Measurements from ENCODE around the gene IGF1R.

Gene IGF1R

DNA sequence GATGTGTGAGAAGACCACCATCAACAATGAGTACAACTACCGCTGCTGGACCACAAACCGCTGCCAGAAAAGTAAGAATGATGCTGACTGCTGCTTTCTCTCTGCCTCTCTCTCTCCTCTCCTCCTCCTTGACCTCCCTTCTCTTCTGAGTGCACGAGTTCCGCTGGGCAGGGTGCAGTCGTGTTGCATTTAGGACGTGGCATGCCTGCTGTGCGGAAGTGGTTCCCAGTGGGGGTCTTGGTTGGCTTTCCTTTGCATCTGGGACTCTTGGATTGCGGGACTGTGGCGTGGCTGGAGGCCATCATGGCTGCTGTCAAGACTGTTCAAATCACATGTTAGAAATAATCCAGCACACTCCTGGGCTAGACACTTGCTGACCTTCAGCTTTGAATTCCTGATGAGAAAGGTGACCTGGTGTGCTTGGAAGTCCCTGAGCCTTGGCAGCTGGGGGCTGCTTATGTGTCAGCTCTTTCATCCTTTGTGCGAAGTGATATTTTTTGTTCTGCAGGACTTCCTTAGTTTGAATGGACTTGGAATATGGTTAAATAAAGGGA, 59.8 kb downstream of the IGF1R start:
- no peak for DNase-seq

DNA sequence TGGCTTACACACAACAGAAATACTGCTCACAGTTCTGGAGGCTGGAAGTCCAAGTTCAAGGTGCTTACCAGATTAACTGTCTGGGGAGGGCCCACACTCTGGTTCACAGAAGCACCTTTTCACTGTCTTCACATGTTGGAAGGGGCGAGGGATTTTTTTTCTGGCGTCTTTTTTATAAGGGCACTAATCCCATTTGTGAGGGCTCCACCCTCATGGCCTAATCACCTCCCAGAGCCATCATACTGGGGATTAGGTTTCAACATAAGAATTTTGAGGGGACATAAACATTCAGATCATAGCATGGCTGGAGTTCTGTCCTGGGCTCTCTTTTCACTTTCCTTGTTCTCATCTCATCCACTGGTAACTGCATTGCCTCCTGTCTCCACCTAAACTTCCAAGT, 63.5 kb downstream of the IGF1R start:
- DNase-seq: no peak

DNA sequence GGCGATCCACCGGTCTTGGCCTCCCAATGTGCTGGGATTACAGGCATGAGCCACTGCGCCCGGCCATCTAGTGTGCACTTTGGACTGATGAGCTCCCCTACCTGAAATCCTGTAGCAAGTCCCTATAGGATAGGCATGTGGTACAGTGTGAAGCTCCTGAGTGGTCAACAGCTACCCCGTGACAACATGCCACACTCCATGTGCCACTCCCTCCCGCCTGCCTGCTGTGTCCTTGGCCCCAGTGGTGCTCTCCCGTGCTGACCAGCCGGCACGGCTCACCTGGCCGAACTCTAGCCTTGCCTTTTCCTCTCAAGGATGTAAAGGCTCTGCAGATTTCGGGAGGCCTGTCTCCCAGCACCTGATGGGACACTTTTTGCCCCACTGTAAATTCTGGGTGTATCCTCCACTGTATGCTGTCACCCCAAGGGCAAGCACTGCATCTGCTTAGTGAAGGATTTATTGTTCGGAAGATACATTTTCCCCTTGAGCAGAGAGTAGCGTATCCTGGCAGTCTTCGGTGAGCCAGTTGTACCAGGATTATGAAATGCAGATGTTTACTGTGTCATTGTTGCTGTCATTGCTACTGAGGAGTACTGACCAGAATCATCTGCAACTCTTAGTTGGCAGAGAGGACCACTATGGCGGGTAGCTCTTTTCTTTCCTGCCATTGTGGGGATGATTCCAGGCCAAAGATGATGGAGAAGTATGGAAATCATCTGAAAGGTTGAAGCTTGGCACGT, 64.7 kb downstream of the IGF1R start:
- DNase-seq: no peak

DNA sequence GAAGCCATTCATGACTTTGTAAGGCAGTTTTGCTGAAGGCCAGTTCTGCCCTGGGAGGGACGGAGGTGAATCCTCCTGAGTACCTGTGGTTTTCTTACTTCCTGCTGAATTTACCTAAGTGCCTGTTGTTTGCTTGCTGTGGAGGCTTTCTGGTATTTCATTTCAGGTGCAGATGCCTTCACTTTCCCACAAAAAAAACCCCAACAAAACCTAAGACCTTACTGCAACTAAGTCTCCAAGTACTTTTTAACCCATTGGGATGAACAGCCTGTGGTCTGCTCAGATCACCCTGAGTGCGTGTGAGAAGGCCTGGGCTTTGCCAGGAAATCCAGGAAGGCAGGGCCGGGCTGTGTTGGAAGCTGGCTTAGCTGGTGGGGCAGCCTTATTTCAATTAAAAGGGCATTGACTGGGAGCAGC, 65.3 kb downstream of the IGF1R start:
- DNase-seq: no peak

- DNase-seq: no peak
These were observed 66.6 kb downstream of the IGF1R start for GRCh38 chr15:98714922-98715321.

DNA sequence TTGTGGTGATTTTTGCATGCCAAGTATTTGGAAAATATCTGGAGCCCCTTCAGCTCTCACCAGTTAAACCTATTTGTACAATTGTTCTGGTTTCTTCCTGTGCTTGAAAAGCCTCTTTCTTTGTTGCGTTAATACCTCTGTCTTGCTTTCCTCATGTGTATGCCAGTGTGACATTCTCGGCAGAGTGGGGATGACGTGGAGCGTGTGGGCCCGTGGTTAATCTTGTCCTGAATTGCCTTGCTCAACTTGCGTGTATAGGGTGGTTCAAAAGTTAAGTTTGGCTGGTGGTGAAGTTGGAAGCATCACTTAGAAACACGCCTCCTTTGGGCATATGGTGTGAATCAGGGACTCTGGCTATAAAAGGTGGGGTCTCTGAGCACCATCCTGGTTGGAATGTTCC, 67.1 kb downstream of the IGF1R start:
- no peak for DNase-seq

DNA sequence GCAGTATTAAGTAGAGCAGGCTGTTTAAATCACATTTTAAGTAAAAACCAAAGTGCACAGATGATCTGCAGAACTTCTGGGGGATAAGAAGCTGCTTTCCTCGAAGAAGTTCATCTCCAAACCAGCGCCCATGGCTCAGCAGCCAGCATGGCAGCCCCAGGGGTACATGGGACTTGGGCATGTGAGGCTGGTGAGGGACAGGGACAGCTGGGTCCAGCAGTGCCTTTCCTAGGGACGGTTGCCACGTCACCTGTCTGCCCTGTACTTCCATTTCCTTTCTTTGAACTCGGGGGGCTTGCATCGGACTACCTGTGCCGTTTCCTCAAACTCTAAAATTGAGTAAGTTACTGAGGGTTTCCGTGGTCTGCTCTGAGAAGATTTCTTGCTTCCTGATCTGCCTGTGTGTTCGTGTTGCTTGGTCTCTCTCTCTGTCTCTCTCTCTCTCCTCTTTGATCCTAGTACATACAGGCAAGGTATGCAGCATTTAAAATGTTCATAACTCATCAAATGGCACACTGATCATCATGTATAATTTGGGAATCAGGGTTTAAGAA, 67.6 kb downstream of the IGF1R start:
- no peak for DNase-seq

GRCh38 chr15:98717371-98717770, 69.0 kb downstream of the IGF1R start:
- no peak for DNase-seq

DNA sequence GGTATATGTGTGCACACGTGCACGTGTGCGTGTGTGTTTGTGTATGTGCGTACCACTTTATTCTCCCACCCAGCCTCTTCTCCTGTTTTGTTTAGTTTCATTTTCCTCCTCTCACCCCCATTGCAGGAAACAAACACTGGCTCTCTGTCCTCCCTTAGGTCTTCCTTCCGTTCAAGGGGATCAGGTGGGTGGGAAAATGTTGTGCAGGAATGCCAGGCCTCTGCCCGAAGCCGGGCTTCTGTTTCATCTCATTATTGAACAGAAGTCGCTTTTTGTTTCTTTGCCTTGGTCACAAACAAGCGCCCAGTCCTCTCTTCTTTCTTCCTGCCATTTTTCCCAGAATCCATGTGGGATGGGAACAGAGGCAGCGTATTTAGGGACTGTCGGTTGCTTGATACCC, 69.6 kb downstream of the IGF1R start:
- DNase-seq: no peak

DNA sequence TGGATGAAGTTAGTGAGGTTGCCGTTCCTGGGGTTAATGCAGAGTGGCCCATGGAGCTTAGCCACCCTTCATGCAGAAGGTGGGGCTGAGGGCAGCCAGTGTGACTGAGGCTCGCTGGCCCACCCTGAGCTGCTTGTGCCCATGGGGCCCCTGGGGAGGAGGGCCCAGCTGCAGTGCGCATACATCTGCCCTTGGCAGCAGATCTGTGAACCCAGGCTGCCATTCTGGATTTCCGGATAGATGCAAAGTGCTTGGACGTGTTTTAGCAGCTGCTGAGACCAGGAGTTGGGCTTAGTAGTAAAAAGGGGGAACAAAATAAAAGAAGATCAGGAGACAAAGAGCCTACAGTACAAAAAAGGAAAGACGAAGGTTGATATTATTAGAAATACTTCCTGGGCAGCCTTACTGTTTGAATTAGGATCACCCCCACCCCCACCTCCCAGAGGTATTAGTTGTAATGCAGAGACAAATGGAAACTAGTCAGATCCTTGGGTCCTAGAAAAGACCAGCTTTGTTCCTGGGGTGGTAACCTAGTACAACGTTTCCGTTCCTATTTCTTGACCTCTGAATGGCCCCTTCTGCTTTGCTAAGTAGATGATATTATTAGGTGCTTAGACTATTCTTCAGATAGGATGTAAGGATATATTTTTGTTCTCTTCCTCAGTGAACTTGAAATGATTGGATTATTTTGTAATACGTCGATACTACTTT, 70.2 kb downstream of the IGF1R start:
- no peak for DNase-seq

DNA sequence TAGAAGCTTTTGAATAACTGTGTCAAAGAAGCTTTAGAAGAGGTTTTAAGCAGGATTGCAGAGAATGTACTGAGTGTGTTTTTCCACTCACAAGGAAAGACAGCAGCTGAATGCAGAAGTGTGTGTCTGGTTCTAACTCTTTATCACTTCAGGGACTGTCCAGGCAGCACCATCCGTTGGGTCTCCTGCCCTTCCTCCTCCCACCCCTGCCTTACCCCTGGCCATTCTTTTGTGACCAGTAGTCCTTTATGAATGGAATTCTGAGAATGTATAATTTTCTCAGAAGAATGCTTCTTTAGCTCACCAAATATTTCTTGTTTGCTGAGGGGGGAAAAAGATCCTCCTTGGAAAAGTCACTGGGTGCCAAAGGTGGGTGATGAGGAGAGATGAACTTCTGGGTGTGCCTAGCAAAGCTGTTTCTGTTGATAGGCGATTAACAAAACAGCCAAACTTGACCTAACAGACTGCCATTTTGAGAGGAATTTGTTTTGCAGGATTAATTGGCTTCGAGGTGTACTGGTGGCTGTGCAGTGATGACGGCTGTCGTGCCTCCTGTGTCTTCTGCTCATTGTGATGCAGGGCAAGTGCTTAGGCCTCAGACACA, 70.9 kb downstream of the IGF1R start:
- no peak for DNase-seq

GRCh38 chr15:98720031-98720430, 71.7 kb downstream of the IGF1R start:
- DNase-seq: no peak

DNA sequence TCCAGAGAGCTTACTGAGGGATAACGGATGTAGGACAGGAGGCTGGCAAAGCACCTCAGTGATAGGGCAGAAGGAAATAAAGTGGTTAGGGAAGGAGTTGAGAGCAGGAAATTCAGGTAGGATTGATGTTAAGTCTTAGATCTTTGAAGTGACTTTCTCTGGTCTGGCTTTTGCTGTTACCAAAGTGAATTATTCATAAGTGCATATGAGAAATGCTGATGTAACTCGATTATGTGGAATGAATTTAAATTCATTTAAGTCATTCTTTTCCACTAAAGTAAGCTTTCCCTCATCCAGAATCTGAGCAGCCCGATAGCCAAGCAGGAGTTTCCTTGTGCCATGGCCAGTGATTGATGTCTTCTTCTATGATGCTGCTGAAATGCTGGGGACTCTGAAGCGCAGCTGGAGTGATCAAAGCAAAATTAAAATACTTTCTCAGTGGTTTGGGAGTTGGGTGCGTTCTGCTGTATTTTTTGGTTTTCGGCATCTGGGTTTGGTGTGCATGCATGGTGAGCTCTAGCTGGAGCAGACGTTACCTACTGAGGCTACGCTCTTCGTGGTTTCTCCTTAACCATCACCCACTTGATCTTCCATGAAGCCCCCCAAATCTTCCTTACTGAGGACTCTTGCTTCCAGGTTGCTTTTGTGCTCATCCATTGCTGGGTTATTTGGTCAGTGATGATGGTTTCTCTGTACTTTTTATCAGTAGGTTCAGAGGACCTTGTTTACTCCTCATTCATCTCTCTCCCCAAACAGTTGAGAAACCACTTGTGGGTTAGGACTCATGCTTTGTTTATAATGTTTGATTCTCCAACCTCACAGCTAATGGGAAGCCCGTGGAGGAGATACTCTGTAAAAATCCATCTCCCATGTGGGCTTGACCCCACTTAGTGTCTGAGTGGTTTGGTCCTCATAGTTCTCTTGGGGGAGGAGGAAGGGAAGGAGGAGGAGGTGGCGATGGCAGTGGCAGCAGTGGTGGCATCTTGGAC, 72.5 kb downstream of the IGF1R start:
- DNase-seq: no peak

GRCh38 chr15:98722209-98722608, 73.9 kb downstream of the IGF1R start:
- no peak for DNase-seq

DNA sequence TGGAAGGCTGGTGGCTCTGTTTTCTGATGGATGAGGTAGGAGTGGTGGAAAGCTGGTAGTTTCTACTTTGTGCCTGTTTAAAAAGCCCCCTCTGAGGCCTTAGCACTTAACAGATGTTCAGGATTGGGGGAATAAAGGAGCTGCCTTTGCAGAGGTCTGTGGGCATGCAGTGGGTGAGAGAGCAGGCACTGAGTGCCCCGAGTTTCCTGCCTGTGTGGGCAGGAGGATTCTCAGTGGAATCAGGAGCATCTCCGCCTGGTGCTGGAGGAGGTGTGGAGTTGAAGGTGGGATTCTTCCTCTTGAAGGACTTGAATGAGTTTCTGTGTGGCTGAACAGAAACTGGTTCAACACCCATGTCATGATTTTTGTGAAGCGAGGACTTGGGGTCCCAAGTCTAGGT, 74.3 kb downstream of the IGF1R start:
- no peak for DNase-seq

DNA sequence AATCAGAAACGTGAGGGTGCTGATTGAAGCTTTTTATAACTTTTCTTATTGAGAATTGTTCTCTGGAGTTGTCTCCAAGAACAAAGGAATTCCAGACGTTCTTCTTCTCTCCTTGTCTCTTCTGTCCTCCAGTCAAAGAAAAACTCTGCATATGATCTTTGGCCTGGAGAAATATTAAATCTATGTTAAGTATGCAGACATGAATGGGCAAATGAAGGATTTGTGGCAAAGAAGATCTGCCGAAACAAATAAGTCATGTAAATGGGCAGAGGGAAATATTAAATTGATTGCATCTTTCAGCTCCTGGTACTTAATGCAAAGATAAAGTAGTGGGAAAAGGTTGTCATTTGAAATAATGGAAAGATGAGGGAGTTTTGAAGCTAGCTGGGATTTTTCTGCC, 74.9 kb downstream of the IGF1R start:
- DNase-seq: no peak

DNA sequence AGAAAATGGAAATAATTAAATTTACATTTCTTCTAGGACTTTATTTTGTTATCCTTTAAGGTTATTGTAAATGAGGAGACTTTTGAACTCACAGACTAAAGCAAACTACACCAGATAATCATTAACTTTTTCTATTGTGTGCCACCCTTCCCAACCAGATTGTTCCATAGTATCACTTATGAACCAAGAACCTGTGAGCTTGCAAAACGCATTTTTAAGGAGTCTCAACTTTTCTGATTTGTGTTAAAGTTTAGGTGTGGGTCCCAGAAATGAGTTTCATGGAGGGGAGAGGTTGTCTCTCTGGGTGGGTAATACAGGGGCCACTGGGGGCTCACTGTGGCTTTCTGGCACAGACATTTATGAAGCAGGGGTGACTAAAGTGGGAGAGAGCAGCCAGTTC, 75.7 kb downstream of the IGF1R start:
- no peak for DNase-seq

DNA sequence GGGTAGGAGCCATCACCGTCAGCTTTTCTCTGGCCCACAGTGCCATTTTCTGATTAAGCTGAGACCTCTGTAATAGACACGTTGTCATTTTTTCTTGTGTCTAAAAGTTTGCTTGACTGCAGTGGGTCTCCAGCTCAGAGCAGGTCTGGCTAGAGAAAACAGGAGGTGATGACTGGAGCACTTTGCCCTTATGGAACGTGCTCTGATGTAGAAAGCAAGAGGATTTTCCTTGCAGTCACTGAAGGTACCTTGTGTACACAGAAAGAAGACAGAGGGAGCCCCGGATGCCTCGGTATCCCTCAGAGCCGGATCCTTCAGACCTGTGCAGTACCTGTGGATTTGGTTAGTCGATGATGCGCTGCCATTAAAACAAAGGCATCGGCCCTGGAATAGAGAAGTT, 76.2 kb downstream of the IGF1R start:
- no peak for DNase-seq

DNA sequence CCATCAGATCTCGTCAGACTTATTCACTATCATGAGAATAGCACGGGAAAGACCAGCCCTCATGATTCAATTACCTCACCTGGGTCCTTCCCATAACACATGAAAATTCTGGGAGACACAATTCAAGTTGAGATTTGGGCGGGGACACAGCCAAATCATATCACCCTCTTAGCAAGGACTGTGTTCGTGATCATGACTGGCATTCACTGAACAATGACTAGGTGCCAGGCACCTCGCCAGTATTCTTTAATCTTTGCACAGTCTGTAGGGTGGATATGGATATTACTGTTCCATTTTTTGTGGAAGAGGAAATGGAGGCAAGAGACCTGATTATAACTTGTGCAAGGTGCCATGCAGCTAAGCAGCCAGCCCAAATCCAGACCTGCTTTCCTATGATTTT, 77.5 kb downstream of the IGF1R start:
- DNase-seq: no peak

DNA sequence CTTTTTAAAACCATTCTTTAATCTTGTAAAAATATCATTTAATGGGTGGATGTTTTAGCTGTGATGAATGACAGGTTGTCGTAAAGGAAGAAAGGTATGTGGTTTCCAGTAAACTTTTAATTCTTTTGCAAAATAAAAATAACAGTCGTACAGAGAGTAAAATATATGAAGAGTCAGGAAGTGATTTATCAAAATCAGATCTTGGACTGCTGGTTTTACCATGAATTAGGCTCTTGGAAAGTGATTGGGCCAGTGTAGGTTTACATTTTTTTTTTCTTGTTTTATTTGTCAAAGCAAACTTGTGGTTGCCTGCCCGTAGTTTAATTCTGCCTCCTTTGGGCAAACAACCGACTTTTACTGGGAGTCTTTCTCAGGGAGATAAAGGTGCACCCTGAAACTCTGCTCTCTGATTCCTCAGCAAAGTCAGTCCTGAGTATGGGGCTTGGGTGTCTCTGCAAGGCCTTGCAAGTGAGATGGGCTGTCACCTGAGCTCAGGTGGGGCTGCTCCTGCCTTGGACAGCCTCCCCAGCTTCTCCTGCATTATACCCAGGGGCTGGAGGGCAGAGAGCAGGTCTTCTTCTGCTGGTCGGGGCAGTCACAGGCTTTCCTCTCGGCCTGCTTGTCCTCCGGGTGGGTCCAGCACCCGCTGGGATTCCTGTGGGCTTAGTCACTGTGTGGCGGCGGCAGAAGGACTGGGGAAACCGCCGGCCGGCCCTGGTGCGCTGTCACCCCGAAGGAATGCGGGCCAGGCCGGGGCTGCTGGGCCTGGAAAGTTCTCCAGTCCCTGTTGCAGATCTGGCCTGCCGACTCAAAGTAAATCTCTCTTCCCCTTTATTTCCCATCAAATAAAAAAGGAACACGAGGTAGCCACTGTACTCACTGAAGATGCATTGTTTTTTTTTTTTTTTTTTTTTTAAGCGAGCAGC, 79.0 kb downstream of the IGF1R start:
- no peak for DNase-seq

DNA sequence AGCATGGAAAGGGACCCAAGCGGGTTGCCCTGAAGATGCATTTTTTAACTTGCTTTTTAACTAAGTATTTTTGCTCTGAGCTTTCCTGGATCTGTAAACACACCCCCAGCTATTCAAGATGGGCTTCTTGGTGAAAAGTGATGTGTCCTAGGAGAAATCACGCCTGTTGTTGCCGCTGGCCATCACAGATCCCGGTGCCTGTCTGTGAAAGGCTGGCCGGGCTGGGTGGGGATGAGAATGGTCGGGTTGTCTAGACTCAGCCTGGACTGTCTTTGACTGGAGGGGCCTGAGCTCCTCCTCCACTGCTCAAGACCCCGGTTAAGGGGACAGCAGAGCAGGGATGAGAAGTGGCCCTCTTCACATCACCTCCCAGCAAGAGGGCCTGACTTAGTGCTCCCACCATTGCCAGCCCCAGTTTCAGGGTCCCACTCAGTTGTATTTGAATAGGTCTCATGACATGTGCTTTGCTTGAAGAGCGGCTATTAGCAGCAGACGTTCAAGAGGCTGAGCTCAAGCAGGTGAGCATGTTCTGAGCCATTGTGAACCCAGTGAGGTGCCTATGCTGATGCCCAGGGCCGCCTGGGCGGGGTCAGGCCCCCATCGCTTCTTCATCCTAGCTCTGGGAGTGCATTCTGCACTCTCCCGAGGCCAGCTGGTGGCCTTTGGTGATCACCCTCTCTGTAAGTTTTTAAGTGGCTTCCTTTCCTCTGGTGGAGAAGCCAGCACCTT, 79.9 kb downstream of the IGF1R start:
- no peak for DNase-seq
